Measurements from ENCODE around the gene PLIN3.
"Not testable (repeated sequence)": the region's sequence is repeated elsewhere in the genome, so short reads cannot be mapped to it uniquely, and the experiment has no call there.

PLIN3 gene

DNA sequence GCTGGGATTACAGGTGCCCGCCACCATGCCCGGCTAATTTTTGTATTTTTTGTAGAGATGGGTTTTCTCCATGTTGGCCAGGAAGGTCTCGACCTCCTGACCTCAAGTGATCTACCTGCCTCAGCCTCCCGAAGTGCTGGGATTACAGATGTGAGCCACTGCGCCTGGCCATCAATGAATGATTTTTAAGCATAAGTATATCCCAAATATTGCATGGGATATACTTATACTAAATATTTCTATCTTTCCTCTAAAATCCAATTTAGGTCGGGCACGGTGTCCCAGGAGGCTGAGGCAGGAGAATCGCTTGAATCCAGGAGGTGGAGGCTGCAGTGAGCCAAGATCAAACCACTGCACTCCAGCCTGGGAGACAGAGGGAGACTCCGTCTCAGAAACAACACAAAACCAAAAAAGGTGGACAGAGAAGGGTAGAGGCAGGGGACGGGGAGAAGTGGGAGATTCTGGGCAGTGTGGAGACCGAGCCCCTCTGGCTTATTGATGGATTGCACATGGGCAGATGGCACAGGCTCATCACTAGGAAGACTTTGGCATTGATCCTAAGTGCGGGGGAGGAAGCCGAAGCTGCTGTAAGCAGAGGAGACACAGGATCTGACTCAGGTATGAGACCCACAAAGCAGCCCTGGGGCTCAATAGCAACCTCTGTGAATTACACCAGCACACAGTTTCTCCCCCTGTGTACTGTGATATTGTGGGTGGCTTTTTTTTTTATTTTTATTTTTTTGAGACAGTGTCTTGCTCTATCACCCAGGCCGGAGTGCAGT lies 21.8 kb upstream of the PLIN3 start:
- no peak for DNase-seq

DNA sequence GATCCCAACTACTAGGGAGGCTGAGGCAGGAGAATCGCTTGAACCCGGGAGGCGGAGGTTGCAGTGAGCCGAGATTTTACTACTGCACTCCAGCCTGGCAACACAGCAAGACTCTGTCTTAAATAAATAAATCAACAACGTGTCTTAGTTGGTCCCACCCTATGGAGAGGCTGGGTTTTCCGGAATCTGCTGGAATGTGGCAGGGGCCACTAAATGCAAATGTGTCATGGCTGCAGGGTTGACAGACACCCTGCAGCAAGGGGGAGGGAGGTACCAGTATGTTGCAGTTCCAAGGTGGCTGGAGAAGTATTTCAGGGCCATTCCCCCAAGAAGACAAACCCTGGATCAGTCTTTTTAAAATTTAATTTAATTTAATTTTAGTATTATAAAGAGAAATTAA lies 20.3 kb upstream of the PLIN3 start:
- DNase-seq, result not testable (repeated sequence)

DNA sequence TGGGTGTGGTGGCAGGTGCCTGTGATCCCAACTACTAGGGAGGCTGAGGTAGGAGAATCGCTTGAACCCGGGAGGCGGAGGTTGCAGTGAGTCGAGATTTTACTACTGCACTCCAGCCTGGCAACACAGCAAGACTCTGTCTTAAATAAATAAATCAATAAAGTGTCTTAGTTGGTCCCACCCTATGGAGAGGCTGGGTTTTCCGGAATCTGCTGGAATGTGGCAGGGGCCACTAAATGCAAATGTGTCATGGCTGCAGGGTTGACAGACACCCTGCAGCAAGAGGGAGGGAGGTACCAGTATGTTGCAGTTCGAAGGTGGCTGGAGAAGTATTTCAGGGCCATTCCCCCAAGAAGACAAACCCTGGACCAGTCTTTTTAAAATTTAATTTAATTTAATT lies 17.5 kb upstream of the PLIN3 start:
- not testable (repeated sequence) for DNase-seq

DNA sequence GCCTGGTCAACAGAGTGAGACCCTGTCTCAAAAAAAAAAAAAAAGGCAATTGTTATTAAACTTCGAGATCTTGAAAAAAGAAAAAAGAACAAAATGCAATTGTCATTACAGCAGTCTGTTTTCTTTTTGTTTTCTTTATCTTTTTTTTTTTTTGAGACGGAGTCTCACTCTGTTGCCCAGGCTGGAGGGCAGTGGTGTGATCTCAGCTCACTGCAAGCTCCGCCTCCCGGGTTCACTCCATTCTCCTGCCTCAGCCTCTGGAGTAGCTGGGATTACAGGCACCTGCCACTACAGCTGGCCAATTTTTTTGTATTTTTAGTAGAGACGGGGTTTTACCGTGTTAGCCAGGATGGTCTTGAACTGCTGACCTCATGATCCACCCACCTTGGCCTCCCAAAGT lies 15.4 kb upstream of the PLIN3 start:
- not testable (repeated sequence) for DNase-seq

DNA sequence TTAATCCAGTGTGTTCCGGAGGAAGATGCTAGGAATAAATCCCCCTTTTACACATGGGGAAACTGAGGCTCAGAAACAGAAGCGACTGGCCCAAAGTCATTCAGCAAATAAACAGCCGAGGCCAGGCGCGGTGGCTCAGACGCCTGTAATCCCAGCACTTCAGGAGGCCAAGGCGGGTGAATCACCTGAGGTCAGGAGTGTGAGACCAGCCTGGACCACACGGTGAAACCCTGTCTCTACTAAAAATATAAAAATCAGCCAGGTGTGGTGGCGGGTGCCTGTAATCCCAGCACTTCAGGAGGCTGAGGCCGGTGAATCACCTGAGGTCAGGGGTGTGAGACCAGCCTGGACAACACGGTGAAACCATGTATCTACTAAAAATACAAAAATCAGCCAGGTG lies 11.6 kb upstream of the PLIN3 start:
- DNase-seq, result no peak

DNA sequence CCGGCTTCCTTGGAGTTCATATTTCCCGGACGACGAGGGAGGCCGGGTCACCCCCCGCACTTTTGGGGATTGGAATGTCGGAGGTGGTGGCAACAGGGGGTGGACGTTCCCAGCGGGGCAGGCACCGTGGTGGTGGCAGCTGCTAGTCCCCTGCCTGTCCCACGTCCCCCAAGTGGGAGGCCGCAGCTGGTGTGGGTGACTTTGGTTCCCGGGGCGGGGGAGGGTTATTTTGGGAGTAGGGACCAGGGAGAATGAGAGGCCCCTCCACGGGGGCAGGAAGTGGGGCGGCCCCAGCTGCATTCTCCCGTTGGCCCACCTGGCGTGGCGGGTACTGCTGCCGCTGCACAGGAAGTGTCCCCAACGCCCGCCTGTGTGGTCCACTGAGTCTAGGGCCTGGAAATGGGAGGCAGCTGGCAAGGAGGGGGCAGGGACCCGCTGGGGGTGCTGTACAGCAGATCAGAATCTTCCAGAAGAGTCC lies 11.1 kb upstream of the PLIN3 start:
- no peak for DNase-seq

DNA sequence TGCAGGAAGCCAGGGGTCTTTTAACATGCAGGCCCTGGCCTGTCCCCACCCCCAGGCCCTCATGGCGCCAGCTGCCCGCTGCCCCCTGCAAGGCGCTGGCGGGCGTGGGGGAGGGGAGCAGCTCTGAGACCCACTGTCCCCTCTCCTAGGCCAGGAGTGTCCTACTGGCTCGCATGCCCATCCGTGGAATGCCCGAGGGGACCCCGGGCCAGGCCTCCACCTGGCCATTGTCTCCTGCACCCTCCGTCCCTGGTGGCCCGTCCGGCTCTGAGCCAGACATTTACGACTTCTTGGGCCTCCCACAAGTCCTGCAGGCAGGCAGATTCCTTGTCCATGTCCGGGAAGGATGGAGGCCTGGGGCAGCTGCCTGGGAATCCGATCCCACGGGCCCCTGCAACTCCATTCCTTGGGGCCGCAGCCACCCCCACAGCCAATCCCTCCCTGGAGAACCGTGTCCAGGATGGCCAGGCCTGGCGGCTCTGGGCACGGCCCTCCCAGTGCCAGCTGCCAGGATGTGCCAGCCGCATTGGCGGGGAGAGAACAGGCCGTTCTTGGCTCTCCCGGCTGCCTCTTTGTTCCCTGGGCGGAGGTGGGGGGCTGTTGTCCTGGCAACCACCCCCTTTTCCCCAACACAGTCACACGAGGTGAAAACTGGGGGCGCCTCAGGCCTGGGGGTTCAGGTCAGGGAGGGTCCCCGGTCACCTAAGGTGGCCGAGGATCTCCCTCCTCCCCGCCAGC lies 10.5 kb upstream of the PLIN3 start:
- DNase-seq, result no peak

DNA sequence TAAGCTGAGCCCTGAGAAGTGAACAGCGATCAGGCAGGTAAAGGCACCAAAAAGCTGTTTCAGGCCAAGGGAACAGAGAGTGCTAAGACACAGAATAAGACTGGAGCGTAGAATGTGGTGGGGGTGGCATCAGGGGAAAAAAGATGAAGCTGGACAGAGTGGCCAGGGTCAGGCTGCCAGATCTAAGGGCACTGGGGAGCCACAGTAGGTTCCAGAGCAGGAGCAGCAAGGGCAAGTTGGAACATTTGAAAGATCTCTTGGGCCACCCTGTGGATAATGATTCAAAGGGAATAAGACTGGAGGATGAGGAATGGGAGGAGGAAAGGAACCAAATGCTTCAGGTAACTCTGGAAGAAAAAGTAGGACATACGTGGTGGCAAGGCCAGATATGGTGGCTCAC lies 6.5 kb upstream of the PLIN3 start:
- no peak for DNase-seq

DNA sequence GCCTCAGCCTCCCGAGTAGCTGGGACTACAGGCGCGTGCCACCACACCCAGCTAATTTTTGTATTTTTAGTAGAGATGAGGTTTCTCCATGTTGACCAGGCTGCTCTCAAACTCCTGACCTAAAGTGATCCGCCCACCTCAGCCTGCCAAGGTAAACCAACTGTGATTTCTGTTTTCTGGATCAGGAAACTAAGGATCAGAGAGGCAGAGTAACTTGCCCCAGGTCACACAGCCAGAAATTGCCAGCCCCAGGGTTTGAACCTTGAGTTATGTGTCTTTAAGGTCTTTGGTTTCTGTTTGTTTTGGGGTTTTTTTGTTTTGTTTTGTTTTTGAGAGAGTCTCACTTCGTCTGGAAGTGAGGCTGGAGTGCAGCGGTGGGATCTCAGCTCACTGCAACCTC lies 4.2 kb upstream of the PLIN3 start:
- DNase-seq, result no peak

DNA sequence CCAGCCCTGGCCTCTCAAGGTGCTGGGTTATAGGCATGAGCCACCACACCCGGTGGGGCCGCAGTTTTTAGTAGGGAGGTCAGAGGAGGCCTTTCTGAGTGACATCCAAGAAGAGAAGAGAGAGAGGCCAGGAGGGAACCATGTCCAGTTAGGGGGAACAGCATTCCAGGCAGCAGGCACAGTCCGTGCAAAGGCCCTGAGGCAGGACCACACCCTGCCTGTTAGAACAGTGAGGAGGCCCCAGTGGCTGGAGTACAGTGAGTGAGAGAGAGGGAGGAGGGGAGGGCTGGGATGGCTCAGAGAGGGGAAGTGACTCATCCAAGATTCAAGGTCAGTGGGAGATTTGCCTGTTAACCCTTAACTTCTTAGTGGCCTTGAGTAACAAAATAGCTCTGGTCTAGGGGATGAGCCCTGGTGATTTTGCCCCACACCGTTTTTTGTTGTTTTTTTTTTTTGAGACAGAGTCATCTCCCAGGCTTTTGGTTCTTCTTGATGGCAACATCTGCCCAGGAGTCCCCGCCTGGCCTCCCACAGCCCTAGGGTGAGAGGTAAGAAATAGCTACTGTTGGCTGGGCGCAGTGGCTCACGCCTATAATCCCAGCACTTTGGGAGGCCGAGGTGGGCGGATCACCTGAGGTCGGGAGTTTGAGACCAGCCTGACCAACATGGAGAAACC lies 2.7 kb upstream of the PLIN3 start:
- no peak for DNase-seq

DNA sequence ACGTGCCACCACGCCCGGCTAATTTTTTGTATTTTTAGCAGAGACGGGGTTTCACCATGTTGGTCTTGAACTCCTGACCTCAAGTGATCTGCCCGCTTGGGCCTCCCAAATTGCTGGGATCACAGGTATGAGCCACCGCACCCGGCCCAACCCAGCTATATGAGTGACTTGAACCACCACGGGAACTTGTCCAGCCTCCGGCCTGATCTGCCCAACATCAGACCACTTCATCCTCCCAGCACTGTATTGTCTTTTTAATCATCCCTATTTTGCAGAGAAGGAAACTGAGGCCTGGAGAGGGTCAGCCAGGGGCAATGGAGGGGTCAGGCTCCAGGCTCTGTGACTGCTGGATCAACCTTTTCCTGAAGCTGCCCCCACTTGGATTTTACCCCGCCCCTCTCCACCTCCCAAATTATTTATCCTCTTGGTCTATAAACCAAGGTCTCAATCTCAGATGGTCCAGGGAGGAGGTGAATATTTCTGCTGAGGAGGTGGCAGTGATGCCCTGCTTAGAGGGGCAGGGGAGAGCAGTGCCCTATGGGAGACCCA lies 893 bp upstream of the PLIN3 start:
- DNase-seq, result no peak

DNA sequence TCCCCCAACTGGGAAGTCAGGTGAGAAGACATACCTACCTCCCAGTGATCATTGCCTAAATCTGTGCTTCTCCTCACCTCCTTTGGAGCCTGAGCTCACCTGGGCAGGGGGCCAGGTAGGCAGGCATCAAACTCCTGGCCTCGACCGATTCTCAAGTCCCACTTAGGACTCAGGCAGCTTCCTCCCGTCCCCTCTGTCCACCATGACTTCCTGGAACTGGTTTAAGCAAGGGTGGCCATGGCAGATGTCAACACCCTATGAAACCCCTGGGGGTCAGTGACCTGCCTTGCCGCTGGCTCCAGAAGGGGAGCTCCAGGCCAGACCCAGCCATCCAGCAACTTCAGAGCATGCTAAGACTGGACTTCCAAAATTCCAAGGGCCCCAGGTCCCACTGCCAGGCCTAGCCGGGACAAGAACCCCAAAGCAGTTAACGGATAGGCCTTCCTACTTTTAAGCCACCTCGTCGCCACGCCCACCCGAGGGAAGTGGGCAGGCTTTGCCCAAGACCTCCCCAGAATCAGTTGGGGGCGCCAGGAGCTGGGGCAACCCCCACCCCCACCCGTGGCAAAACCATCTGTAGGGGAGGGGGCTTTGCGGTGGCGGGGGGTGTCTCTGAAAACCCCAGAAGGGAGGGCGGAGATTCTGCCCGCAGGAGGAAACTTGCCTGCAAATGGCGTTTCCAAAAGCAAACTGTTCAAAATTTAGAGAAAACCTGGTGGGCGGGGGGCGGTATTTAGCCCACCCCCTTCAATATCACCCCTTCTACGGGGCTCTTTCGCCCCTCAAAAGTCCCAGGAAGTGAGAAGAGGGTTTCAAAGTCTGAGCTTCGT lies 657 bp downstream of the PLIN3 start:
- peak; percentile 35 for DNase-seq

DNA sequence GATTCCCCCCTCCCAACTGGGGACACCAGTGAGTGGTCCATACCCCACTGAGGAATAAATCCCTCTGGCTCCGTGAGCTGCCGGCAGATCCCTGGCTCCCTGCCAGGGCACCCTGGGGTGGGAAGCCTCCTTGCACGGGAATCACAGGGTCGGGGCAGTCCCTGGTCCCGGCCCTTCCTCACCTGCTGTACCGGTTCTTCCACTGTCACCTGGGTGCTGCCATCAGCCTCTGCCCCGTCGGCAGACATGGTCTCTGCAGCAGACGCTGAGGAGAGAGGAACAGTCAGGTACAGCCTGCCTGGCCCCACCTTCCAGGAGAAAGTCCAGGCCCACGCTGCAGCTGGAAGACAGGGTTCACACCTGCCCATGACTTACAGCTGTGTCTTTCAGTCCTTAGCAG lies 6.3 kb downstream of the PLIN3 start:
- no peak for DNase-seq

DNA sequence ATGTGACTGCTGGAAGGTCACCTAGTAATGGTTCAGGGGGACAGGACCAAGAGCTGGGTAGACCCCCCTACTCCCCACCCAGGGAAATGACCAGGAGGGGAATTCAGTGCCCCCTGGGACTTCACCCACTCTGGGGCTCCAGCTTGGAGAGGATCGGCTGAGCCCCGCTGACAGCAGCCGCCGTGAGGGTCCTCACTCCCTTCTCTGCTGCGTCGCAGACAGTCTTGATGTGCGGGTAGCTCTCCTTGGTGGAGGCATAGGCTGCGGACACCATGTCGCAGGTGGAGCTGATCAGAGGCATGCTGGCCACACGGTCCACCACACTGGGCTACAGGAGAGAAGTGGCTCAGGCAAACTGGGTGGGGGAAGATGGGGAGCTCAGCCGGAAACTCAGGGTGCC lies 7.8 kb downstream of the PLIN3 start:
- DNase-seq, result no peak

DNA sequence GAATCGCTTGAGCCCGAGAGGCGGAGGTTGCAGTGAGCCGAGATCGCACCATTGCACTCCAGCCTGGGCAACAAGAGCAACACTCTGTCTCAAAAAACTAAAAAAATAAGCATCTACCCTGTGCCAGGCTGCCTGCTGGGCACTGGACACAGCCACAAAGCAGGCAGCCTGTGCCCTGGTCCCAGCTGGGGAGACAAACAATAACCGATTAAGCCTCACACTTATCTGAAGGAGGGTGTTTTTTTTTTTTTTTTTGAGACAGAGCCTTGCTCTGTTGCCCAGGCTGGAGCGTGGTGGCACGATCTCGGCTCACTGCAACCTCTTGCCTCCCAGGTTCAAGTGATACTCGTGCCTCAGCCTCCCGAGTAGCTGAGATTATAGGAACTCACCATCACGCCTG lies 11.0 kb downstream of the PLIN3 start:
- not testable (repeated sequence) for DNase-seq

DNA sequence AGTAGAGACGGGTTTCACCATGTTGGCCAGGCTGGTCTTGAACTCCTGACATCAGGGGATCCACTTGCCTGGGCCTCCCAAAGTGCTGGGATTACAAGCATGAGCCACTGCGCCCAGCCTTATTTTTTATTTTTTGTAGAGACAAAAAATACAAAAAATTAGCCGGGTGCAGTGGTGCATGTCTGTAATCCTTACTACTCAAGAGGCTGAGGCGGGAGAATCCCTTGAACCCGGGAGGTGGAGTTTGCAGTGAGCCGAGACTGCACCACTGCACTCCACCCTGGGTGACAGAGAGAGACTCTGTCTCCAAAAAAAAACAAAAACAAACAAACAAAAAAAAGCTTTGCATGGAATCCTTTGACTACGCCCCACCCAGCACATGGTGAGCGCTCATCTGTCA lies 14.0 kb downstream of the PLIN3 start:
- not testable (repeated sequence) for DNase-seq

DNA sequence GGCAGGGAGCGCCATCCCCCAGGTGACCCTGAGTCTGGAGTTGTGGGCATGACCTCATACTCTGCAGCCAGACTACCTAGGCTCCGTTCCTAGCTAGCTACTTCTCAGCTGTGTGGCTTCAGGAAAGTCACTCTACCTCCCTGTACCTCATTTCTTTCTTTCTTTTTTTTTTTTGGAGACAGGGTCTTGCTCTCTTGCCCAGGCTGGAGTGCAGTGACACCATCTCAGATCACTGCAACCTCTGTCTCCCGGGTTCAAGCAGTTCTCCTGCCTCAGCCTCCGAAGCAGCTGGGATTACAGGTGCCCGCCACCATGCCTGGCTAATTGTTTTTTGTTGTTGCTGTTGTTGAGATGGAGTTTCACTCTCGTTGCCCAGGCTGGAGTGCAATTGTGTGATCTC lies 15.0 kb downstream of the PLIN3 start:
- no peak for DNase-seq

DNA sequence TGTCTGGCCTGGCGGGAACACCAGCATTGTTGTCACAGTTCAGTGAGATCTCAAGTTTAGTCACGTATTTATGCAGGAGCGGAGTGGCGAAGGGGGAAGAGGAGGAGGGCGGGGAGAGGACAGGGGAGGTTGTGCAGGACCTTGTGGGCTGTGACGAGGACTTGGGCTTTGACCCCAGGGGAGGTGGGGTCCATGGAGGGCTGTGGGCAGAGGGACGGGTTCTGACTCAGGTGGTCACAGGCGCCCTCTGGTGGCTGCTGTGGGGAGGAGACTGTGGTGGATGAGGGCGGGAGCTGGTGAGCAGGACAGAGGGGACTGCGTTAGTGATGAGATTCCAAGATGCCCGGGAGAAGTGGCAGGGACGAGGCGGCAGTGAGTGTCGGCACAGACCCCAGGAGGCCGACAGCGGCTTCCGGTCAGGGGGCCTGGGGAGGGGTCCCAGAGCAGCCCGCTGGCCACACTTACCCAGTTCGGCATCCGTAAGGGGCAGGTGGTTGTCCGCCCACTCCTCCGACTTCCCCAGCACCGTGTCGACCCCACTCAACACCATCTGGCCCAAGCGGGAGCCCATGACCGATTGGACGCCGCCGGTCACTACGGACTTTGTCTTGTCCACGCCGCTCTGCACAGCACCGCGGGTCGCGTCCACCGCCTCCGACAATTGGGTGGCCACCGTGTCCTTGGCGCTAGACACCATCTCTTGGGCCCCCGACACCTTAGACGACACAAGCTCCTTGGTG lies 15.7 kb downstream of the PLIN3 start:
- peak; percentile 75 for DNase-seq

DNA sequence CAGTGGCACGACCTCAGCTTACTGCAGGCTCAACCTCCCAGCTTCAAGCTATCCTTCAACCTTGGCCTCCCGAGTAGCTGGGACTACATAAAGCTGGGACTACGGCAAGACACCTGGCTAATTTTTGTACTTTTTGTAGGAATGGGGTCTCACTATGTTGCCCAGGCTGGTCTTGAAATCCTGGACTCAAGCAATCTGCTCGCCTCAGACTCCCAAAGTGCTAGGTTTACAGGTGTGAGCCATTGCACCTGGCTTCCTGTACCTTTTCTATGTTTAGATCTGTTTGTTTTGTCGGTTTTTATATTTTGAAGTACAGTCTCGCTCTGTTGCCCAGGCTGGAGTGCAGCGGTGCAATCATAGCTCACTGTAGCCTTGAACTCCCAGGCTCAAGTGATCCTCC lies 18.4 kb downstream of the PLIN3 start:
- DNase-seq, result no peak

DNA sequence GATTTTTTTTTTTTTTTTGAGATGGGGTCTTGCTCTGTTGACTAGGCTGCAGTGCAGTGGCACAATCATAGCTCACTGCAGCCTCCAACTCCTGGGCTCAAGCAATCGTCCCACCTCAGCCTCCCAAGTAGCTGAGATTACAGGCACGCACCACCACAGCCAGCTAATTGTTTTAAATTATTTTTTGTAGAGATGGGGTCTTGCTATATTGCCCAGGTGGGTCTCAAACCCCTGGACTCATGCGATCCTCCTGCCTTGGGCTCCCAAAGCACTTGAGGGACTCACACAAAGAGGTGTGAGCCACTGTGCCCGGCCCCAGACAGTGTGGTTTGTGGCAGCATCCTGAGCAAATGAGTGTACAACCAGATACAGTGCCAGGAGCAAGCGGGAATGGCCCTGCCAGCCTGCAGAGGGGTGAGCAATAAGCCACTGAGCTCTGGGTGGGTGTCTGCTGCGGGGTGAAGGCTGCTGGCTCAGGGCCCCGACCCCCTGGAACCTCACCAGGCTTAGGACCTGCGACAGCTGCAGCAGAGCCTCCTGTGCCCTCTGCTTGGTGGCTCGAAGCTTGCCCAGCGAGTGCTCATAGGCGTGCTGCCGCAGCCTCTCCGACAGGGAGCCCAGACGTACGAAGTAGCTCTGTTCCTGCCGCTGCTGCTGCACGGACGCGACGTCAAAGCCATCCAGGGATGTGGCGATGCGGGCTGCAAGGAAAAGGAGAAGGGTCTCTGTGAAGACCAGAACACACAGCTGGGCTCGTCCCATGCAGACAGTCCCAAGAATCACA lies 20.1 kb downstream of the PLIN3 start:
- DNase-seq, result no peak

DNA sequence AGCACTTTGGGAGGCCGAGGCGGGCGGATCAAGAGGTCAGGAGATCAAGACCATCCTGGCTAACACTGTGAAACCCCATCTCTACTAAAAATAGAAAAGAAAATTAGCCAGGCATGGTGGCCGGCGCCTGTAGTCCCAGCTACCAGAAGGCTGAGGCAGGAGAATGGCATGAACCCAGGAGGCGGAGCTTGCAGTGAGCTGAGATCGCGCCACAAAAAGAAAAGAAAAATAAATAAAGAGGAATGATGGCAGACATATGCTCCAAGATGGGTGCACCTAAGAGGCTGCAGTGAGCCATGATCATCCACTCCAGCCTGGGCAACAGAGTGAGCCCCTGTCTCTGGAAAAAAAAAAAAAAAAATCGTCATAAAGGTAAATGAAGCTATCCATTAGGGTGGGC lies 21.5 kb downstream of the PLIN3 start:
- not testable (repeated sequence) for DNase-seq

All from T-helper 9 cell (primary cell).